Stimulated activated naive CD8-positive, alpha-beta T cell treated with anti-CD3 and anti-CD28 coated beads, Interleukin-15, Interleukin-2, amounts not matched to agents 100 U/mL and 50 U/mL, for 24 hours (primary cell): Measurements from ENCODE around the gene NAV3.
"Not testable (repeated sequence)": the region's sequence is repeated elsewhere in the genome, so short reads cannot be mapped to it uniquely, and the experiment has no call there.

Experiments used
- ATAC-seq: fragments of 150-1000 bp; cut with Tn5 transposase; one replicate; pipeline ENCODE4 v1.10.0; 2021
- DNase-seq: peaks from one replicate; pipeline ENCODE4 v3.0.0; 2021

NAV3 gene

GRCh38 chr12:78055545-78055944, 224.9 kb downstream of the NAV3 start:
- ATAC-seq, result no peak

GRCh38 chr12:78057075-78057474, 226.4 kb downstream of the NAV3 start:
- ATAC-seq, result no peak
- DNase-seq, result no peak

More at GRCh38 chr12:78055545-78055944, 224.9 kb downstream of the NAV3 start:
- no peak for DNase-seq

GRCh38 chr12:78060186-78060585, 229.5 kb downstream of the NAV3 start:
- DNase-seq (no peak), ATAC-seq (no peak)

GRCh38 chr12:78062786-78063185, 232.1 kb downstream of the NAV3 start:
- DNase-seq (no peak), ATAC-seq (no peak)

GRCh38 chr12:78081590-78082314, 251.1 kb downstream of the NAV3 start:
- ATAC-seq (no peak), DNase-seq (no peak)

GRCh38 chr12:78085542-78086182, 255.0 kb downstream of the NAV3 start:
- ATAC-seq, result no peak
- no peak for DNase-seq

GRCh38 chr12:78086553-78087362, 256.1 kb downstream of the NAV3 start:
- no peak for ATAC-seq

GRCh38 chr12:78087363-78087675, 256.6 kb downstream of the NAV3 start:
- no peak for ATAC-seq
- DNase-seq, result no peak

More at GRCh38 chr12:78086553-78087362, 256.1 kb downstream of the NAV3 start:
- DNase-seq, result no peak

- DNase-seq, result no peak
- no peak for ATAC-seq
Measured at GRCh38 chr12:78088391-78088832, 257.7 kb downstream of the NAV3 start.

GRCh38 chr12:78090266-78090665, 259.6 kb downstream of the NAV3 start:
- DNase-seq (no peak), ATAC-seq (no peak)

GRCh38 chr12:78095623-78096022, 264.9 kb downstream of the NAV3 start:
- DNase-seq, result no peak
- no peak for ATAC-seq

GRCh38 chr12:78096909-78097597, 266.4 kb downstream of the NAV3 start:
- no peak for ATAC-seq
- DNase-seq, result no peak

- DNase-seq (no peak), ATAC-seq (no peak)
Measured at GRCh38 chr12:78099806-78100205, 269.1 kb downstream of the NAV3 start.

GRCh38 chr12:78101113-78101876, 270.6 kb downstream of the NAV3 start:
- DNase-seq (no peak), ATAC-seq (no peak)

GRCh38 chr12:78101946-78102635, 271.4 kb downstream of the NAV3 start:
- DNase-seq (no peak), ATAC-seq (no peak)

- DNase-seq, ATAC-seq: not testable (repeated sequence)
Measured at GRCh38 chr12:78102801-78103200, 272.1 kb downstream of the NAV3 start.

- ATAC-seq, result no peak
- no peak for DNase-seq
Measured at GRCh38 chr12:78115889-78116288, 285.2 kb downstream of the NAV3 start.

- ATAC-seq, result no peak
Measured at GRCh38 chr12:78118036-78118435, 287.3 kb downstream of the NAV3 start.

GRCh38 chr12:78118486-78118885, 287.8 kb downstream of the NAV3 start:
- ATAC-seq (no peak), DNase-seq (no peak)

More at GRCh38 chr12:78118036-78118435, 287.3 kb downstream of the NAV3 start:
- DNase-seq, result no peak

- DNase-seq (no peak), ATAC-seq (no peak)
Measured at GRCh38 chr12:78119351-78119918, 288.7 kb downstream of the NAV3 start.

GRCh38 chr12:78120306-78120705, 289.6 kb downstream of the NAV3 start:
- DNase-seq (no peak), ATAC-seq (no peak)
